NCI-H2081 (cell line): ENCODE data around the gene C1QTNF5.
A peak's percentile ranks its signal among the peaks of the same experiment; 100 is the strongest.

Experiments
- DNase-seq, 2 experiments: peaks; one replicate each; lab custom pipeline; 2025; lab: John Stamatoyannopoulos, UW

The C1QTNF5 gene

DNA sequence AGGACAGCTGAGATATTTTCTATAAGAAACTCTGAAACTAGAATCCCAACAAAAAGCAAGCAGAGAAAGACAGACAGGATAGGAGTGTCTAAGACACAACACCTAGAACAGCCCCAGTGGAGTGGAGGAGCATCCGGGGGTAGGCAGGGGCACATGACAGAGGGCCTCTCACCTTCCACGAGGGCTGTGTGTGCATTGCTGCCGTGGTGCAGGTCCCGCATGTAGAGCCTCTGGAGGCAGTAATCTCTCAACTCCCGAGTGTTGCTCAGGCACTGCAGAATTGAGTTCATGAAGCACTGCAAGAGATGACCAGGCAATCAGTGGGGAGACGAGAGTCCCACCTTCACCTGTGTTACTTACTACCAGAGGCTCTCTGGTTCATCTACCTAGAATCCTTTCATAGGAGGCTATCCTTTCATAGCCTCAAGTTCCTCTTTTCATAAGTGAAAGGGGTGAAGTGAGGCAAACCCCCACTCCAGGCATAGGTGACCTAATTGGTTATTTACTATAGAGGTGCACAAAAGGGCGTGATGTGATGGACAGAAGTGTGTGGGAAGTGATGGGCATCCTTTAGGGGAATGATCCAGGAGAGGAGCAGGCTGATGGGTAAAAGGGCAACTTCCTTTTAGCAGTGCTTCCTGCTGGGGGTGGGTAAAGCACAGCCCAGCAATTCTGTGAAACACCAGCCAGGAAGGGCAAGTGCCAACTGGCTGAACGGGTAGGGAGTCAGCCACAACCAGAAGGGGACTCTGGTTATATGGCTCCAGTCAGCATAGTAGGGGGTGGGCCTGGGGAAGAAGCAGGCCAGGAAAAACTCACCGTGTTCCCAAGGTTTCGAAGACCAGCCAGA, 18.9 kb upstream of the C1QTNF5 start:
- no peak for DNase-seq

DNA sequence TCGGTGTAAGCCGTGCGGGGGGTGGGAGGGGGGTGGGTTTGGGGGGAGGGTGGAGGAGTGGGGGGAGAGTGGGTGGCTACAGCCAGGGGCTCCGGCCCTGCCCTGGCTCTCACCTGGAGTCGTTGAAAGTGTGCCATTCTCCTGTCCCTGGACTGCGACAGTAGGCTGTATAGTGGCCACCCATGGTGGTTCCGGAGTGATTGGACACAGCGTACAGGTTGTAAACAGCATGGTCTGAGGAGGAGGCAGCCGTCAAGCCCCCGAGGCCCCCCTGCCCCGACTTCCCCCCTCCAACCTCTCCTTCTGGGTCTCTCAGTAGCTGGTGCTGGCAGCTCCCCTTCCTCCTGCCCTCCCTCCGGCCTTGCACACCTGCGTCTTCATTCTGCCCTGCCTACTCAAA, 16.4 kb upstream of the C1QTNF5 start:
- DNase-seq = no peak

DNA sequence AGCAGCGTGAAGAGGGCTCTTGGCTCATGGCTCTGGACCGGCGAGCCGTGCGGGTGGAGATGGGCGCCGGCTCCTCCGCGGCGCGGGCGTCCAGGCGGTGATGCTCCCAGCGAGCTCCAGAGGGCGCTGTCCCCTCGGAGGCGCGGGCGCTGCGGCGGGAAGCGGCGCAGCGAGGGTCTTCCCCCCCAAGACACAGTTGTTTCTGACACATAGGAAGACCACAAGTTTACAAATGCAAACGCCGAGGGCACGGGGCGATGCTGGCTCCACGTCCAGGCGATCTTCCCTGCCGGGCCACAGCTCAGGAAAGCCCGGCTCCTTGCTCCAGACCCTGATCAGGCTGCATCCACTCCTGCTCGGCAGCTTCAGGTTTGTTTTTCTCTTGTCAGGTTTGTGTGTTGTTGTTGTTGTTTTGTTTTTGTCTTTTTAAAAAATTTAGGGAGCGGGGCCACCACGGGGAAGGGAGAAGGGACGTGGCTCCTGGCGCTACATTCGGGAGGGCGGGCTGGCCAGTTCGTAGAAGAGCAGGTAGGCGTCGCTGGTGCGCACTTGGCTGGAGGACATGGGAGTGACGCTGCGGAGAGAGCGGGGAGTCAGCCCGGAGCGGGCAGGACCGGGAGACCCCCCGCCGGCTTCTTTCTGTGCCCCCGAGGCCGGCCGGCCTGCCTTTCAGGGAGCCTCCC, 15.8 kb upstream of the C1QTNF5 start:
- DNase-seq = no peak

DNA sequence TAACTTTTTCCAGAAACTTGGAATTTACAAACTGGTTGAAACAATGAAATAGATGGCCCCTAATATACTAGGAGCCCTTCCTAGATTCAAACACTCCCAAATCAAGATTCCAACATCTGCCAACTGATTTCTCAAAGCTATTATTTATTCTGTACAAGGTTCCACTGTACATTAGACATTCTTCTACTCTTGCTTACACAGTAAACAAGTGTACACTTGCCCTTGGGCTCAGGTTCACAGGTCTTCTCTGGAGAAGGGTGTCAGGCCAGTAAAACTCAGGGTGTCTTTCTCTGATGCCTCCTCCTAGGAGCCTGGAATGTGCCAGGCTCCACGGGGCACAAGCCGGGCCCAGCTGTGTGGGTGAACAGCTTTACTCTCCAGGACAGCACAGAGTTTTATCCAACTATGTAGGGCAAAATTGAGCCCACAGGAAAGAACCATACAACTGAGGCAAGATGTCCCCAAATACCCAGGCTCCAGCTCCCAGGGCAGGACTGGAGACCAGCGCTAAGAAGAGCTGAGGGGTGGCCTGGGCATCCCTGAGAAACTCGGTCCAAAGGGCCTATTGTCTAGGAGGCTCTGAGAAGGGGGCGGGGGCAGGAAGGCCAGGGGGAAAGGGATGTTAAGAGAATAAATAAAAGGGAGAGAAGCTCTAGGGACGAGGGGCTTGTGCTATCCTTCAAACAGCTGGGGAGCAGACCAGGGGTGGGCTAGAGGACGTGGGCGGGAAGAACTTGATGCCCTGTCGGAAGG, 14.6 kb upstream of the C1QTNF5 start:
- DNase-seq = no peak

DNA sequence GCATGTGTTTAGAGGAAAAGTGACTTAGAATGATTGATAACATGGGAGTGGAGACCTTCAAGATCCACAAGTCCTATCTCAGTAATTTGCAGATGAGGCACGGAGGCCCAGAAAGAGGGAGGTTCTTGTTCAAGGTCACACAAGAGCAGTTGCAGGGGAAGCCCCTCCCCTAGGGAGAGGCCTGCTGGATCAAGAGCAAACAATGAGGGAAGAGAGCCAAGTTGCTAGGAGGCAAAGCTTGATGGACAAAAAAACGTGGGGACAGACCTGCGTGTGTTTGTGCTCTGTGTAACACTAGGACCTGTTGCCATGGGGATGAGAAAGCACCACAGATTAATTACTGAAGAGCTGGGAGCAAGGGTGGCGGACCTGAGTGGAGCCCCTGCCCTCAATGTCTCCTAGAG, 12.2 kb upstream of the C1QTNF5 start:
- peak; percentile 61 to 87 for DNase-seq

DNA sequence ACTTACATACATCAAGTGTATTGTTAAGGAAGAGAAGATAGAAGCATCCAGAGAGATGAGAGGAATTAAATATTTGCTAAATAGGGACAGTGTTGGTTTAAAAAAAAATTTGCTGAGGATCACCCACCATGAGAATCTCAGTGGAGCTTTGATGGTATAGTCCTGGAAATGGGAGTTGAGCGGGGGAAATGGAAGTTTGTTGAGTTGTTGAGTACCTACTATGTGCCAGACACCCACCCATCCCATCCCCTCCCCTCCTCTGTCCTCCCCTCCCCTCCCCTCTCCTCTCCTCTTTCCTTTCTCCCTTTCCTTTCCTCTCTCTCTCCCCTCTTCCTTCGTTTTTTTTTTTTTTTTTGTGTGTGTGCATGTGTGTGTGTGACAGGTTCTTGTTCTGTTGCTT, 10.5 kb upstream of the C1QTNF5 start:
- no peak for DNase-seq

DNA sequence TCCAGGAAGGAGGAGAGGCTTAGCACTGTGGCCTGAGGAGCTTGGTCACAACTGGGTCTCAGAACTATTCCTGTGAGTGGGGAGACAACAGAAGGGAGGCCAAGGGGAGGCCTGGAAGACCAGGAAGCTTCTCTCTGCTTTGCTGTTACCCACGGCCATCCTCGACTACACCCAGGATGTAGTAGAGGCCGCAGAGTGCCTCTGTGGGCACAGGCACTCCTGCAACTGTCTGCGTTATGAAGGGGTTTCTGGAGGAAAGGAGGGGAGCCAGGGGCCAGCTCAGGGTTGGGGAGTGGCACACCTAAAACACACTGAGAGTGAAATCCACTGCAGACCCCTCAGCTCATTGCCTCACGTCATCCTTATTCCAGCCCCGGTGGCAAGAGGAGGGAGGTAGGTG, 9.6 kb upstream of the C1QTNF5 start:
- DNase-seq = no peak

DNA sequence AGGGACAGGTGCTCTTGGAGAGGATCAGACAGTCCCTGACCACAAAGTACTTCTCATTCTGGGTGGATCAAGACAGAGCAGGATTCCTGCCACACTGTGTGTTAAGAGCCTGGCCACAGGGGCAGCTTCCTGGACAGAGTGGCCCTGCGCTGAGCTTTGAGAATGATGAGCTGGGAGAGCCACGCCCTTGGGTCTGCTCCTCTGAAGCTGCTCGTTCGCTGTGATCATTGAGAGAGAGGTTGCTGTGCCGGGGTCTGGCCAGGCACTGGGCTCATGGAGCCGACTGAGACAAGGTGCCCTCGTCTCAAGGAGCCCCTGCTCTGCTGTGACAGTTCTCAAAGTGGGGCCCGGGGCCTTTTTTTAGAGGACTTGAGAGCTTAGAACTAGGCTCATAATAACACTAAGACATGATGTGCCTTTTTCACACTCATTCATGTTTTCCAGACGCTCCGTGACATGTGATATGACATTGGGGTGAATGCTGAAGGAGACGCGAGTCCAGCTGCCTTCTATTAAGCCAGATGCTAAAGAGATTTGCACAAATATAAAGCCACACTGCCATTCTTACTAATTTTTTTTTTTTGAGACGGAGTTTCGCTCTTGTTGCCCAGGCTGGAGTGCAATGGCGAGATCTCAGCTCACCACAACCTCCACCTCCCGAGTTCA, 7.4 kb upstream of the C1QTNF5 start:
- no peak for DNase-seq

DNA sequence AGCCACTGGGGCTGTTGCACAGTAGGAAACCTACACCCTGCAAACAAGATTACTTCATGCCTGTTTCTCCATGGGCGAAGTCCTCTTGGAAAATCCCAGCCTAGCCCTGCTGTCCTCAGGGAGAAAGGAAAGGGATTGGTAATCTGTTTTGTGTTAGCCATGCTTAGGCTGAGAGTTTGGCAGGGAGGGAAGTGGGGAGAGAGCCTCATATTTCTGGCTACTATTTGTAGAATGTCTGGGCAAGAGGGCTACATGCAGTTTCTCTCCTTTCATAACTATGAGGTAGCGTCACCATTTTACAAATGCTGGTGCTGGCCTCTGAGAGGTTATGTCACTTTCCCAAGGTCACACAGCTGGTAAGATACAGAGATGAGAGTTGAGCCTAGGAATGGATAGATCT, 6.6 kb upstream of the C1QTNF5 start:
- no peak for DNase-seq

DNA sequence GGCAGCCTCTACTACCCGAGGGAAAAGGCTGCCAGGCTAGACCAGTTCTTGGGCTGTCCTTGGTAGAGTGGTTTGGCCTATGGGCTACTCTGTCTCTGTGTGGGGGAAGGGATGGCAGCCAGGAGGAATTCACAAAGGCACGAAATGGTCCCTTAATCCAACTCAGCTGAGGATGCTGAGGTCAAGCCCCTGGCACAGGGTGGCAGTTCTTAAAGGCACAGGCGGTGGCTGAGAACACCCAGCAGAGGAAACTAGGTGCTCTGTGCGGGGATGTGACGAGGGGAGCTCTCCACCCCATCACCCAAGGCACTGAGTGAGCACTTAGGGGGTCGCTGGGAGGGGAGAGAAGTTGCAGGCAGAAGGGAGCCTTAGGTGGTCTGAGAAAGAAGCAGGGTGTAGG, 5.9 kb upstream of the C1QTNF5 start, which contains the start of gene MFRP:
MFRP (minus strand) TSS at position 101 of the 400 bp plus-strand sequence. CDS start 192 bp downstream, outside the sequence.
- no peak for DNase-seq

DNA sequence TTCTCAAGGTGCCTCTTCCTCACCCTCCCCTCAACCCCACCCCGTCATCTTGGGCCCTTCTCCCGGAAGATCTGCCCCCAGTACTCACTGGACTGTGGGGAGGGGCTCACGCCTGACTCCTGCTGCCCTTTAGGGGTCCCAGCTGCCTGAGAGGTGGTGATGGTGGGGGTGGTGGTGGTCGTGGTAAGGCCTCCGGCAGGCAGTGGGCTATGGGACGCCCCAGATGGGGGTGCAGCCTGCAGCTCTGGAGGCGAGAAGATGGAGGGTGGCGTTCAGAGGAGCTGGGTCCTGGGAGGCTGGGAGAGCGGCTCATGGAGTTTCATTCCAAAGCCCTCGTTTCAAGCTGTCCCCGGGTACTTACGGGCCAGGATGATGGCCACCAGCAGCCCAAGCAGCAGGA, 5.0 kb upstream of the C1QTNF5 start:
- no peak for DNase-seq

DNA sequence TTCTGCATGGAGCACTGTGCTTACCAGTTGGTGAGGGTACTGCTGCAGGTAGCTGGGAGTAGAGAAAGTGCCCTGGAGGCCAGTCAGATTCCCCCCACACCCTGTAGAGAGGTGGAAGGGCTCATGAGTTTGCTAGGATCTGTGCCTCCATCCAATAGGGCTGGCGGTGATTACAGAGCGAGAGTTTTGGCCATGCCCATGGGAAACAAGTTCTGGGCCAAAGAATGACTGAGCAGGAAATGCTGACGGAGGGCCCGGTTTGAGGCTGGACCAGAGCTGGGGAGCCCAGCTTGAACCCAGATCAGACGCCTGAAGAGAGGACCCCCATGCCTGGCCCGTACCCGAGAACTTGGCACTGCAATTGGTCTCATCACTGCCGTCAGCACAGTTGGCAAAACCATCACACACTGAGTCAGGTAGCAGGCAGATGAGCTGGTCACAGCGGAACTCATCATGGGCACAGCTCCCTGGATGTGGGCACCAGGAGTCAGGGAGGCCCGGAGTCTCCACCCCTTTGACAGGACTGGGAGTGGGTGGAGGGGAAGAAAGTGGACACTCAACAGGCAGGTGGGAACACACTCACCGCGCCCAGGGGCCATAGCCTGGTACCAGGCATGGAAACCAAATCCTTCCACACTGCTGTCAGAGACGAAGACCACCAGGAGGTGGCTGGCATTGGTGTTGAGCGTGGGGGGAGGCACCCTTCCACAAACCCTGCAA, 3.8 kb upstream of the C1QTNF5 start:
- no peak for DNase-seq

DNA sequence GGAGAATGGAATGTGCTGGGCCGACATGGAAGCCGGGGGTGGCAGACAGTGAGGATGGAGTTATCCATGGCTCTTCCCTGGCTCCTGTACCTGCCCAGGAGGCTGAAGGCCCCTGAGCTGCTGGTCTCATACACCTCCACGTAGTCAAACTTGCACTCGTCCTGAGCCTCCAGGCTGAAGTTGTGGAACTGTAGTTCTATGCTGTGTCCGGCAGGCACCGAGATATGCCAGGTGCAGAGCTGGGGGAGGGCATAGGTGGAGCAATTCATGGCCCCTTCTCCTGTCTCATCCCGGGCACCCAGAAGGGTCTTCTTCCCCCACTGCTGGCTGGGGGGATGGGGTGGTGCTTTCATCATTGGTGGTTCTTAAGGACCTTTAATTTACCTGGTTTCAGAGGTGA, 3.0 kb upstream of the C1QTNF5 start:
- no peak for DNase-seq

DNA sequence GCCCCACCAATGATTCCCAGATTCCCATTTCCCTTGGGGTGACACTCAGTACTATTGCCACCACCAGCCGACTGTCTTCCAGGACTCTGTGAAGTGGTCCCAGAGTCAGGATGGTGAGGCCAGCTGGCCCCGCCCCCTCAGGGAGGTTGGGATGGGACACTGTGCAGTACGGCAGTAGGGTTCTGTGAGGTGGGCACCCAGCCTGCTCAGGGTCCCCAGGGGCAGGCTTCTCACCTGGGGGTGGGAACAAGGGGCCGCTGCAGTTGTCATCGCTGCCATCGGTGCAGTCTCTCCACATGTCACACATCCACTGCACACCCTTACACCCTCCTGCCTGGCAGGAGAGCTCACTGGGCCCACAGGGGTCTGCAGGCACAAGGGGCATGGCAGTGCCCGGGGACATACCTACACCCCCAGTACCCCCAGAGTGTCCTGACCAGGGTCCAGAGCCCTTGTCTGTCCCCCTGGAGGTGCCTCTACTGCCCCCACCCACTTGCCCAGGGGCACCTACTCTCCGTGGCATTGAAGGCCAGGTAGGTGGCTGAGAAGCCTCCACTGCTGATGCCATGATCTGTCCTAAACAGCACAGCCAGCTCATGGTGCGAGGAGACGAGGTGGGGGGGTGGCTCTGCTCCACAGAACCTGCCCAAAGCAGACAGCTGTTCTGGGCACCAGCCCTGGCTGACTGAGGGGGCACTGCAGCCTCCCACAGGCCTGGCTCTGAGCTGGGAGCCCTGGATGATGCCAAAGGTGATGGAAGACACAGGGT, 1.9 kb upstream of the C1QTNF5 start:
- DNase-seq = no peak

DNA sequence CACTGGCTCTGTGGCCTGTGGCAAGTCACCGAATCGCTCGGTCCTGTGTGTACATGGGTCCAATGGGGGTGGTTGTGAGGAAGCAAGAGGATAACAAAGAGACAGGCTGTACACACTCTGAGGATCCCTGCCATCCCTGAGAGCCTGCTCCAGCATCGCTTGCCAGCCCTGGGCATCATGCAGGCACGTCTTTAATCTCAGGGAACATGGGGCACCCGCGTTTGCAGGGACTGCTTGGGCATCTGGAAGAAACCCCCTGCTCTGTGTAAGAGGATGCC, 1.3 kb upstream of the C1QTNF5 start:
- no peak for DNase-seq

DNA sequence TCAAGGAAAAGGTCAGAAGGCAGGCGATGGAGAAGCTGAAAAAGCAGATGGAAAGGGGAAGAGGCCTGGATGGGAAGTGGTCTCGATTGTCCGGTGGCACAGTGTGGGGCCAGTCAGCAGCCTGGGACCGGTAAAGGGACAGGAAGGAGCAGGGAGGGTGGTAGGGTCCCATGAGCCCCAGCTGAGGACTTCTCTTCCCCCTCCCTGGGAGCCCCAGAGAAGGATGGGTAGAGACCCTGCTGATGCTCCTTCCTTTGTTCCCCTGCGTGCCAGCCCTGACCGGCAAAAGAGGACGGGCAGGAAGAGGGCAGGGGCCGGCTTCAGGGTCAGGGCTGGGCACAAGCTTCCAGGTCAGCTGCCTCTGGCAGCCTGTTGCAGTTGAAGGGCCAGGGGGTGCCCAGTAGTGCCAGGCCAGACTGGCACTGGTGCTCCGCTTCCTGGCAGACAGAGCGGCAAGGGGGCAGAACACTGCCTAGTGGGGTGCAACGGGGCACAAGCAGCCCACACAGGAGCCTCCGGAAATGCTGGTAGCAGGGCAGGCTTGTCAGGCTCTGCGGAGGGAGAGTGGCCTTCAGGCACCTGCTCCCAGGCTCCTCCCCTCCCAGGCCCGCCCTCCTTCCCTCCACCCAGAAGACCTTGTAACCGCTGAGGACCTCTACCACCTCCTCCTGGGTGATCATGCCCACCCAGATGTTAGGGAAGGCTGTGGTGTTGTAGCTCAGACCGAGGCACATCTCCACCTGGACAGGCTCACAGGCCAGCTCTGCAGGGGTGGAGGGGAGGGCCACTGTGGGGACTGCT, 739 bp upstream of the C1QTNF5 start:
- DNase-seq = no peak

DNA sequence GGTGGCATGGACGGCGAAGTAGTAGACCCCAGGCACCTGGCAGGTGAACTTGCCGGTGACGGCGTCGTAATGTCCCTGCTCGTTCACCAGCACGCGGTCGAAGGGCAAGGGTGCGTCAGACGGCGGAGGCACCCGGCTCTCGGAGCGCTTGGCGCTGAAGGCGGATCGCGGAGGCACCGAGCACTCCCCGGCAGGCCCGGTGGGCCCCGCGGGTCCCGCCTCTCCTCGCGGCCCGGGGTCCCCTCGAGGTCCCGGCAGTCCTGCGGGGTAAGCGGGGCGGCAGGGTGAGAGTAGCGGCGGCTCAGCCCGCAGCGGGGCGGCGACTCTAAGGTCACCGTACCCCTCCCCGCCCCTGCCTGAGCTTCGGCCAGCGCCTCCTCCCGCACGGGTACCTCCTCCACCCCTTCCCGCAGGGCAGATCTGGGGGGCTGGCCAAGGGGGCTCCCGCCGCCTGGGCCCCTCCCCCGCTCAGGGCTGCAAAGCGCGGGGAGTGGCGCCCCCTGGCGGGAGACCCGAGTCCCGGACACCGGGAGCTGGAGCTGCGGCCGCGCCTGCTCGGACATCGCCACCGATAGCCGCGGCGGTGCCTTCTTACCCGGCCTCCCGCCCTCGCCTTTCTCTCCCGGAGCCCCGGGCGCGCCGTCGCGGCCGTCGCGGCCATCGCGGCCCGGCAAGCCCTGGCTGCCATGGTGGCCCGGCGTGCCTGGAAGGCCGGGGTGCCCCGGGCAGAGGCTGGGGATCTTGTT, 921 bp downstream of the C1QTNF5 start:
- DNase-seq = no peak

DNA sequence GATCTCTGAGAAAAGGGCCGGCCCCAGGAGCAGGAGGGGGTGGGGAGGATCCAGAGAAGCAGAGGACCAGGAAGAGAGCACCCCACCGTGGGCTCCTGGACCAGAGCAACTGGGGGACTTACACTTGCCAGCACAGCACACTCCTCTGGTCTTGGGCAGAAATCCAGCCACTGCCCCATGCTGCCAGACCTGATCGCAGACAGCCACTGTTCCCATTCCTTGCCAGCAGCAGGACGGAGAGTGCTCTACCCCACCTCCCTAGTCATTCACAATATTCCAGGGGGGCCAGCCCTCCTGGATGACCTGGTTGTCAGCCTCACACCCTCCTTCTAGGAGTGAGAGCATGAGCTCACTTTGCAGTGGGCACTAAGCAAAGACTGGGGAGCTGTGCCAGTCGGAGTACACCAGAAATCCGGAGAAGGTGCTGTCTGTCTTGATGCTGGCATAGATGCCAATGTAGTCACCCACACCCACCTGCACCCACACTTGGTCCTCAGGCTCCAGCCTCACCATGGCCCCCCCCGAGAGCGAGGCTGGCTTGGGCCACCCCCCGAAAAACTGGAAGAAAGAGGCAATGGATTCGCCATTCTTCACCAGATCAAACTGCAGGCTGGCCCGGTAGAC, 1.6 kb downstream of the C1QTNF5 start:
- DNase-seq = no peak

DNA sequence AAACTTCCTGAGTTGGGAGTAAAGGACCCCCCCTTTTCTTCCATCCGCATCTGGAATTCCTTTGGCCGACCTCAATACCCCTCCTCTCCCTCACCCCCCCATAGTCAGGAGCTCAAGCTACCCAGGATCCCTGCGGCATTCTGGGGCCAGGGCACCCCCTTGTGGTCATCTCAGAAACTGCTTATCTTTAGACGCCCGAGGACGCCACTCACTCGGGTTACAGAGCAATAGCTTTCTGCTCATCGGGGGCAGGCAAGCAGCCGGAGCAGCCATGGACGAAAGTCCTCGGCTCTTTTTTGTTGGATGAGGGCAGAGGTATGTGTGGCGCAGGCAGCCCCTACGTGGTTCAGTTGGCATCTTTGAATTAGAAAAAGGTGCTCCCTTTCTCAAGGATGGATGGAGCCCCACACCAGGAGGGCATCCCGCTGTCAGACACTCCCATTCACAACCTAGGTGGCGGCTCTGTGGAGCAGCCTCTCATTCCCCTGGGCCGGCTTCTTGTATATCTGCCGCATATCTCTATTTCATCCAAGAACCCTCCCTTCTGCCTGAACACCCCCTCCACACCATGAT, 2.3 kb downstream of the C1QTNF5 start:
- peak; percentile 64 to 75 for DNase-seq
